ENCODE measurements around the gene CEMIP2. TPM values are rescaled to one million over a fixed set of nuclear protein-coding genes. Genes with fewer than 3 reads are reported as not detected.
A peak's percentile ranks its signal among the peaks of the same experiment; 100 is the strongest.

The CEMIP2 gene
- total and polyA plus RNA-seq, 2 of the 13 experiments (the other 11 are each of a cell fraction or from before 2014, with no cell fraction given), result 94.3 to 128 TPM

- TF ChIP-seq RERE (CRISPR knock-in tag; IDR thresholded peaks at IDR 0.05; ENCODE audit: low read depth), result no peak
These were observed 87.1 kb downstream of the CEMIP2 start (continued) for GRCh38 chr9:71681104-71681707.

- H3K9ac ChIP-seq (ENCODE audit: insufficient read depth, low read depth, low read length), result peak overlapping the region; percentile 58
- in situ Hi-C loops (cut with HindIII; ENCODE audit: extremely low pct_ligation_motif_present, low pct_unique_long_range_greater_than_20kb), result no loop called here
- ATAC-seq (peak; percentile 76), DNase-seq (ENCODE audit: low spot score) (peak; percentile 90), FAIRE-seq (peak; percentile 48)
- ChIA-PET POLR2A (interaction anchor here (0.9 to 2.9 kb wide), 5 partner anchors 82 to 98 kb away, joined by 5 to 13 read pairs (median 8); partner anchors contain the start of gene CEMIP2), CTCF (ENCODE audit: low intra/inter-chr PET ratio, low total read pairs) (no interaction called here)
- H3K4me1 ChIP-seq (ENCODE audit: insufficient read depth, low read length), result peaks cover 74% of the 10 kb centered on the region
- BruUV-seq (replicated peaks), result no TSS peak
- no peaks in the 10 kb centered on the region for H3K79me2 ChIP-seq (ENCODE audit: insufficient read depth, low read length)
- peak overlapping the region; percentile 50 for H3K4me2 ChIP-seq (ENCODE audit: low read depth, low read length)
- no peak overlapping the region for H2AFZ ChIP-seq (ENCODE audit: low read length)
- intact Hi-C loops (cut with micrococcal nuclease; ENCODE audit: unreplicated experiment), result loop anchor here (1.0 kb wide), 1 partner anchor 66 kb away; no protein-coding TSS in a partner anchor
- peaks cover 8% of the 10 kb centered on the region; the same call in 1 of the 2 replicates for H3K9me3 ChIP-seq (ENCODE audit: low read length)
- H3K27me3 ChIP-seq (ENCODE audit: control insufficient read depth in 1 of 2, insufficient read depth in 2 of 2, low read length in 2 of 2), result no peaks in the 10 kb centered on the region
- 38% methylated on average over 5 of the region's 5 CpGs for WGBS (ENCODE audit: low lambda C conversion rate)
- H3K4me3 ChIP-seq (replicated peaks in 1 of 3; ENCODE audit: insufficient read depth in 1 of 3, low read depth in 2 of 3, low read length in 3 of 3), result peak overlapping the region in 1 of 3 experiments; percentile 19; a peak in 1 of 6 replicates
- H3K27ac ChIP-seq (ENCODE audit: extremely low read length, insufficient read depth, low read length), result peak overlapping the region; percentile 94
- H4K20me1 ChIP-seq (ENCODE audit: insufficient read depth, low read length), result no peaks in the 10 kb centered on the region
- peaks cover 3 to 12% of the 10 kb centered on the region in 2 experiments; a peak in 4 of 5 replicates for H3K36me3 ChIP-seq (replicated peaks in 1 of 2; ENCODE audit: control insufficient read depth in 1 of 2, insufficient read depth in 2 of 2, low read length in 2 of 2)
- no peak for TF ChIP-seq SMARCE1 (IDR thresholded peaks at IDR 0.05; ENCODE audit: borderline replicate concordance)
- TF ChIP-seq TIGD3 (CRISPR knock-in tag; IDR thresholded peaks at IDR 0.05; ENCODE audit: borderline replicate concordance), result no peak
- peak; percentile 85 for TF ChIP-seq HNF4A (CRISPR knock-in tag; IDR thresholded peaks at IDR 0.05)
- no peak for TF ChIP-seq ZBTB3 (CRISPR knock-in tag; IDR thresholded peaks at IDR 0.05; ENCODE audit: borderline replicate concordance, low read depth)
- no peak for TF ChIP-seq CCAR2 (optimal IDR thresholded peaks at IDR 0.05; ENCODE audit: low read depth, low read length)
- peak; percentile 41; the same call in 1 of the 2 replicates for TF ChIP-seq ZNF878 (CRISPR knock-in tag; IDR thresholded peaks at IDR 0.05)
- TF ChIP-seq RFXANK (CRISPR knock-in tag; IDR thresholded peaks at IDR 0.05), result no peak
- no peak for TF ChIP-seq THAP7 (CRISPR knock-in tag; IDR thresholded peaks at IDR 0.05)
- TF ChIP-seq ZNF713 (CRISPR knock-in tag; IDR thresholded peaks at IDR 0.05), result no peak
- TF ChIP-seq ZNF543 (CRISPR knock-in tag; IDR thresholded peaks at IDR 0.05), result no peak
- no peak; the same call in 1 of the 2 replicates for TF ChIP-seq GZF1 (CRISPR knock-in tag; IDR thresholded peaks at IDR 0.05)
These were observed 87.9 kb downstream of the CEMIP2 start for GRCh38 chr9:71680189-71680980.
